Endodermal cell (in vitro differentiated cells): ENCODE results near the gene TIFAB. TPM values are rescaled to one million over a fixed set of nuclear protein-coding genes. Genes with fewer than 3 reads are reported as not detected.

Source experiments
- DNase-seq: peaks from one replicate; pipeline ENCODE4 v3.0.0-alpha.2; 2017
- H3K27ac ChIP-seq: 2 replicates; pipeline ENCODE4 v1.5.1; 2013; ENCODE audit warnings: mild to moderate bottlenecking, low read depth, low read length, moderate library complexity
- H3K27me3 ChIP-seq: 2 replicates; pipeline ENCODE4 v1.6.1; 2013; ENCODE audit warnings: mild to moderate bottlenecking, low read length, moderate library complexity; ENCODE audit not compliant: insufficient read depth, control insufficient read depth, poor library complexity, severe bottlenecking
- H3K36me3 ChIP-seq: 2 replicates; pipeline ENCODE4 v1.7.0; 2013; ENCODE audit warnings: mild to moderate bottlenecking, low read length, moderate library complexity; ENCODE audit not compliant: control insufficient read depth, insufficient read depth
- H3K4me1 ChIP-seq: one replicate; pipeline ENCODE4 v1.7.0; 2013; ENCODE audit warnings: low read length; ENCODE audit not compliant: control insufficient read depth, insufficient read depth
- H3K4me3 ChIP-seq: 2 replicates; pipeline ENCODE4 v1.5.1; 2013; ENCODE audit warnings: mild to moderate bottlenecking, low read length, moderate library complexity
- H3K9ac ChIP-seq: 2 replicates; pipeline ENCODE4 v1.6.1; 2013; ENCODE audit warnings: mild to moderate bottlenecking, low read length, moderate library complexity; ENCODE audit not compliant: poor library complexity, severe bottlenecking; ENCODE audit errors: extremely low read depth
- H3K9me3 ChIP-seq: 2 replicates; pipeline ENCODE4 v1.6.1; 2013; ENCODE audit warnings: mild to moderate bottlenecking, low read length, moderate library complexity; ENCODE audit not compliant: control insufficient read depth
- H3K27ac Mint-ChIP-seq: 2 replicates; pipeline ENCODE4 v1.8.0; 2020; ENCODE audit warnings: mixed read lengths
- H3K27me3 Mint-ChIP-seq: 2 replicates; pipeline ENCODE4 v1.8.0; 2021; ENCODE audit warnings: mild to moderate bottlenecking, mixed read lengths; ENCODE audit not compliant: insufficient read depth
- H3K36me3 Mint-ChIP-seq: 2 replicates; pipeline ENCODE4 v1.8.0; 2020; ENCODE audit warnings: low read depth, mixed read lengths
- H3K4me1 Mint-ChIP-seq: 2 replicates; pipeline ENCODE4 v1.8.0; 2020; ENCODE audit warnings: mixed read lengths
- H3K4me3 Mint-ChIP-seq: 2 replicates; pipeline ENCODE4 v1.8.0; 2020; ENCODE audit warnings: mild to moderate bottlenecking, moderate library complexity, mixed read lengths
- H3K9me3 Mint-ChIP-seq: 2 replicates; pipeline ENCODE4 v1.8.0; 2020; ENCODE audit warnings: mild to moderate bottlenecking, mixed read lengths
- WGBS, 2 experiments: methylation state at CpG; one replicate each; pipeline versions ENCODE4 v1.1.5 to v1.1.7; 2013; ENCODE audit warnings: missing lambda C conversion rate in 2 of 2, mixed read lengths in 1 of 2; ENCODE audit not compliant: insufficient coverage in 1 of 2, insufficient read length in 1 of 2; 5-methylcytosine and 5-hydroxymethylcytosine counted together
- total RNA-seq, 2 donors: library from RNA; stranded (reverse); fragmentation: NEBNext Ultra II Directional in 1 of 2; extraction: Animal tissue kit (Norgen Biotek cat#: 25700) in 1 of 2; gene quantifications; 2 replicates in 1 of 2; 3 replicates in 1 of 2; pipeline ENCODE4 v1.2.1, GENCODE V29; 2021
- TF ChIP-seq, protein P1 (sequence below): fragments of 200-600 bp; sonication (generic); conservative IDR thresholded peaks from 2 replicates; pipeline ENCODE4 v1.5.0; 2021; ENCODE audit warnings: antibody characterized with exemption, mild to moderate bottlenecking

Gene TIFAB
- total RNA-seq, 2 donors from 2014 or later, result not detected

DNA sequence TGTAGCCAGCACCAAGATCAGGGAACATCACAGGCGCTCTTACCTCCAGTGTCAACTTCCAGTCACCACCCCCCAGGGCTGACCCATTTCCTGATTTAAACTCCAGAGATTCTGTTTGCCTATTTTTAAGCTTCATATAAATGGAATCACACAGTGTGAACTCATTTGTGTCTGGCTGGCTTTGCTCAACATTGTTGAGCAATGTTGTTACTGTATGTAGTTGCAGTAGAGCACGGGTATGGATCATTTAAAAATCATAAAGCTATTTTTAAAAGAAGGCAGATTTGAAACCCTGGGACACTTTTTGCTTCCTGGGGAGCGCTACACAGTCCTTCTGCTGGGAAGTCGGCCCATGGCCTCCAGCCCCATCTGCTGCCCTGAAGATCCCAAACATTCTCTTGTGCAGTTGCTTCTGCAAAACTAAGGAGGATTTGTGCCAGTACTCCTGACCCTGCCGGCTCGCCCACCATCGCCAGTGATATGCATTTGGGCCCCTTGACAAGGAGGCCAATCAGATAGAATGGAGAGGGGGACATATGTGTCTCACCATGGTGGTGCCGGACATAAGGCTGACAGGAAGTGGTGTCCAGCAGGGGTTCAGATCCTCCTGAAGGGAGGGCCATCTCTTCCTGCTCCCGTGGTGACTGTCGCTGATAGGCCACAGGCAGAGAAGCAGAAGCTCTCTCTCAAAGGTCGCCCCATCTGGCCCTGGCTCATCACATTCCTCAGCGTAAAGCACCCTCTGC lies 18.3 kb downstream of the TIFAB start:
- Mint-ChIP-seq H3K27ac (no peak overlapping the region), H3K4me3 (no peak overlapping the region), H3K27me3 (peaks cover 15% of the 10 kb centered on the region), H3K9me3 (peaks cover 6% of the 10 kb centered on the region), H3K4me1 (peaks cover 5% of the 10 kb centered on the region), H3K36me3 (no peaks in the 10 kb centered on the region)
- H3K9ac ChIP-seq, result no peak overlapping the region
- H3K27ac ChIP-seq, result no peak overlapping the region
- no peak overlapping the region for H3K4me3 ChIP-seq
- 82 to 84% methylated on average over 11 to 12 of the region's 12 CpGs for WGBS, 2 experiments
- no peaks in the 10 kb centered on the region for H3K36me3 ChIP-seq
- peak; percentile 57 for DNase-seq
- H3K9me3 ChIP-seq, result peaks cover 6% of the 10 kb centered on the region
- H3K27me3 ChIP-seq, result no peaks in the 10 kb centered on the region
- TF ChIP-seq, protein P1, sequence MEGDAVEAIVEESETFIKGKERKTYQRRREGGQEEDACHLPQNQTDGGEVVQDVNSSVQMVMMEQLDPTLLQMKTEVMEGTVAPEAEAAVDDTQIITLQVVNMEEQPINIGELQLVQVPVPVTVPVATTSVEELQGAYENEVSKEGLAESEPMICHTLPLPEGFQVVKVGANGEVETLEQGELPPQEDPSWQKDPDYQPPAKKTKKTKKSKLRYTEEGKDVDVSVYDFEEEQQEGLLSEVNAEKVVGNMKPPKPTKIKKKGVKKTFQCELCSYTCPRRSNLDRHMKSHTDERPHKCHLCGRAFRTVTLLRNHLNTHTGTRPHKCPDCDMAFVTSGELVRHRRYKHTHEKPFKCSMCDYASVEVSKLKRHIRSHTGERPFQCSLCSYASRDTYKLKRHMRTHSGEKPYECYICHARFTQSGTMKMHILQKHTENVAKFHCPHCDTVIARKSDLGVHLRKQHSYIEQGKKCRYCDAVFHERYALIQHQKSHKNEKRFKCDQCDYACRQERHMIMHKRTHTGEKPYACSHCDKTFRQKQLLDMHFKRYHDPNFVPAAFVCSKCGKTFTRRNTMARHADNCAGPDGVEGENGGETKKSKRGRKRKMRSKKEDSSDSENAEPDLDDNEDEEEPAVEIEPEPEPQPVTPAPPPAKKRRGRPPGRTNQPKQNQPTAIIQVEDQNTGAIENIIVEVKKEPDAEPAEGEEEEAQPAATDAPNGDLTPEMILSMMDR, result no peak
- peaks cover 4% of the 10 kb centered on the region for H3K4me1 ChIP-seq

DNA sequence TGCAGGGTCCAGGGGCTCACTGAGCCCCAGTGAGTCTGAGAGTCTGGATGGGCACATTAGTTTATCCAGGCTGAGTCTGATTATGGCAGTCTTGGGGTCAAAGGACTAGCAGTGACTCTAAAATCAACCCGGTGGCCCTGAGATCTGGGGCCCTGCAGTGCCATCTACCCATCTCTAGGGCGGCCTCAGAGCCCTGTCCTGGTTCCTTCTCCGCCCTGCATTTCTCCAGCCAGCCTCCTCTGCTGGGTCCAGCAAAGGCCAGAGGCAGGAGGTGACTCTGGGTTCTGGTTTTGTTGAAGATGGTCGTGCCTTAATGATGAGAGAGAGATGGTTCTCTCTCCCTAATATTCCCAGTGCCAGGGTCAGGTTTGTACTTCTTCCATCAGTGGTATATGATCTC lies 20.0 kb downstream of the TIFAB start:
- peak; percentile 51 for DNase-seq

DNA sequence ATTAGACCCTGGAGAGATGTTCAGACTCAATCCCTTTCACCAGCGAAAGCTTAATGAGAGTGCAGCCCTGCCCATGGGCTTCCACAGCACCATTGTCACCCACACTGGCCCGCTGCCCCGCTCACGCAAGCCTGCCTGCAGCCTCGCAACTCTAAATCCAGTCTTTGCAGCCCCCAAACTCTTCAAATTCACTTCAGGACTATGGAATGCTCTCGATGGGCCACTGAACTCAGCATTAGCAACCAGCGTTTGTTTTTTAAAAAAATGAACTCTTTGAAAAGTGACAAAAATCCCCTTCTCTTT lies 22.1 kb downstream of the TIFAB start:
- WGBS, 2 experiments, result 87 to 90% methylated on average over 6 to 7 of the region's 7 CpGs
- Histone ChIP-seq H3K27ac (no peak overlapping the region), H3K4me3 (no peak overlapping the region), H3K36me3 (no peaks in the 10 kb centered on the region), H3K9ac (no peak overlapping the region), H3K27me3 (no peaks in the 10 kb centered on the region), H3K4me1 (no peaks in the 10 kb centered on the region), H3K9me3 (peaks cover 20% of the 10 kb centered on the region)
- no peak for DNase-seq
- peaks cover 7% of the 10 kb centered on the region for H3K4me1 Mint-ChIP-seq
- peaks cover 12% of the 10 kb centered on the region for H3K27me3 Mint-ChIP-seq
- TF ChIP-seq, protein P1, result no peak
- no peaks in the 10 kb centered on the region for H3K36me3 Mint-ChIP-seq
- peaks cover 16% of the 10 kb centered on the region for H3K9me3 Mint-ChIP-seq
- H3K4me3 Mint-ChIP-seq, result no peak overlapping the region
- H3K27ac Mint-ChIP-seq, result no peak overlapping the region

More for the DNA sequence above, 20.0 kb downstream of the TIFAB start:
- Mint-ChIP-seq H3K27ac (no peak overlapping the region), H3K4me1 (peaks cover 3% of the 10 kb centered on the region), H3K27me3 (peaks cover 16% of the 10 kb centered on the region), H3K4me3 (no peak overlapping the region), H3K36me3 (no peaks in the 10 kb centered on the region), H3K9me3 (peaks cover 16% of the 10 kb centered on the region)
- H3K36me3 ChIP-seq, result no peaks in the 10 kb centered on the region
- H3K9ac ChIP-seq, result no peak overlapping the region
- no peak overlapping the region for H3K4me3 ChIP-seq
- H3K4me1 ChIP-seq, result no peaks in the 10 kb centered on the region
- H3K27me3 ChIP-seq, result no peaks in the 10 kb centered on the region
- TF ChIP-seq, protein P1, result peak; percentile 38
- 83 to 94% methylated on average over 2 to 4 of the region's 4 CpGs for WGBS, 2 experiments
- H3K9me3 ChIP-seq, result peaks cover 20% of the 10 kb centered on the region
- H3K27ac ChIP-seq, result no peak overlapping the region
